HG02759 (cell line): ENCODE results near the gene BZW2.

ENCODE experiments used
- ATAC-seq: cut with Tn5 transposase; IDR thresholded peaks from one replicate; pipeline ENCODE4 v1.9.1; 2021; ENCODE audit warnings: mild to moderate bottlenecking, moderate library complexity; ENCODE audit not compliant: unreplicated experiment

Gene BZW2

GRCh38 chr7:16744518-16745250 lies 98.7 kb downstream of the BZW2 start:
- ATAC-seq = no peak

GRCh38 chr7:16745645-16746044 lies 99.7 kb downstream of the BZW2 start:
- ATAC-seq = no peak

- no peak for ATAC-seq
Observed at GRCh38 chr7:16747102-16747501, 101.1 kb downstream of the BZW2 start.

- peak; percentile 81 for ATAC-seq
Observed at GRCh38 chr7:16753102-16753931, 107.3 kb downstream of the BZW2 start, which contains the start of gene TSPAN13. Gene TSPAN13, plus strand, starts transcription at chr7:16753755. Its CDS starts 213 bp downstream, at chr7:16753968.

- ATAC-seq = peak; percentile 42
Observed at GRCh38 chr7:16753932-16754855, 108.2 kb downstream of the BZW2 start.

GRCh38 chr7:16754856-16755317 lies 108.9 kb downstream of the BZW2 start:
- no peak for ATAC-seq

GRCh38 chr7:16755397-16755796 lies 109.4 kb downstream of the BZW2 start:
- ATAC-seq = no peak
